CD14-positive monocyte (primary cell): Measurements from ENCODE around the gene EP400. TPM values are rescaled to one million over a fixed set of nuclear protein-coding genes. Genes with fewer than 3 reads are reported as not detected.

ENCODE experiments used
- DNase-seq, 3 donors: peaks; one replicate each; pipeline ENCODE4 v3.0.0-alpha.2; 2011 to 2022
- H2AFZ ChIP-seq: 2 replicates; pipeline ENCODE4 v1.6.0; 2012; ENCODE audit warnings: mild to moderate bottlenecking, low read depth, low read length, inconsistent platforms; ENCODE audit not compliant: insufficient read depth, poor library complexity, severe bottlenecking
- H3K27ac ChIP-seq, 2 donors: 1 replicate in 1 of 2; 2 replicates in 1 of 2; pipeline ENCODE4 v1.5.1; 2012 to 2013; ENCODE audit warnings: low read length in 2 of 2, control low read depth in 1 of 2, inconsistent platforms in 1 of 2, low read depth in 1 of 2, mild to moderate bottlenecking in 1 of 2
- H3K27me3 ChIP-seq, 2 donors: one replicate each; pipeline versions ENCODE4 v1.6.0 to v1.6.1; 2011 to 2013; ENCODE audit warnings: low read length in 2 of 2; ENCODE audit not compliant: control insufficient read depth in 2 of 2, insufficient read depth in 2 of 2
- H3K36me3 ChIP-seq, 2 donors: replicated peaks in 1 of 2; 1 replicate in 1 of 2; 2 replicates in 1 of 2; pipeline versions ENCODE4 v1.5.1 to v1.6.1; 2012 to 2013; ENCODE audit warnings: low read length in 2 of 2, control low read depth in 1 of 2, inconsistent platforms in 1 of 2, mild to moderate bottlenecking in 1 of 2; ENCODE audit not compliant: insufficient read depth in 2 of 2, control insufficient read depth in 1 of 2
- H3K4me1 ChIP-seq, 2 donors: 1 replicate in 1 of 2; 2 replicates in 1 of 2; pipeline versions ENCODE4 v1.5.1 to v1.6.1; 2012 to 2013; ENCODE audit warnings: low read length in 2 of 2, control low read depth in 1 of 2, inconsistent platforms in 1 of 2, mild to moderate bottlenecking in 1 of 2, moderate library complexity in 1 of 2; ENCODE audit not compliant: insufficient read depth in 2 of 2, control insufficient read depth in 1 of 2
- H3K4me2 ChIP-seq: replicated peaks from 2 replicates; pipeline ENCODE3; 2012; ENCODE audit warnings: low read length, moderate library complexity, mild to moderate bottlenecking; ENCODE audit not compliant: poor library complexity, severe bottlenecking; ENCODE audit errors: extremely low read depth
- H3K4me3 ChIP-seq, 3 experiments: fragments of 200-600 bp in 1 of 3; sonication (generic) in 1 of 3; replicated peaks in 1 of 3; 1 replicate in 2 of 3; 2 replicates in 1 of 3; pipeline ENCODE4 v1.5.1; 2011 to 2013; ENCODE audit warnings: low read length in 3 of 3, mild to moderate bottlenecking in 3 of 3, control low read depth in 2 of 3, low read depth in 2 of 3, inconsistent platforms in 1 of 3, moderate library complexity in 1 of 3
- H3K79me2 ChIP-seq: 2 replicates; pipeline ENCODE4 v1.6.0; 2012; ENCODE audit warnings: mild to moderate bottlenecking, control low read depth, inconsistent platforms, low read length, moderate library complexity; ENCODE audit not compliant: insufficient read depth
- H3K9ac ChIP-seq: 2 replicates; pipeline ENCODE4 v1.6.0; 2017; ENCODE audit warnings: low read length, mild to moderate bottlenecking; ENCODE audit not compliant: insufficient read depth, poor library complexity, severe bottlenecking
- H3K9me3 ChIP-seq, 2 donors: replicated peaks in 1 of 2; 1 replicate in 1 of 2; 2 replicates in 1 of 2; pipeline versions ENCODE4 v1.5.1 to v1.6.1; 2012 to 2013; ENCODE audit warnings: low read length in 2 of 2, control low read depth in 1 of 2; ENCODE audit not compliant: control insufficient read depth in 1 of 2, insufficient read depth in 1 of 2
- H4K20me1 ChIP-seq: 2 replicates; pipeline ENCODE4 v1.6.0; 2012; ENCODE audit warnings: mild to moderate bottlenecking, low read length, control low read depth, moderate library complexity; ENCODE audit not compliant: insufficient read depth
- H3K27ac Mint-ChIP-seq, 7 donors: one replicate each; pipeline ENCODE4 v1.8.0; 2020; ENCODE audit warnings: mild to moderate bottlenecking in 7 of 7, mixed read lengths in 7 of 7, moderate library complexity in 6 of 7, inconsistent platforms in 2 of 7
- H3K27me3 Mint-ChIP-seq, 3 donors: one replicate each; pipeline ENCODE4 v1.8.0; 2021 to 2022; ENCODE audit warnings: low read depth in 3 of 3, mild to moderate bottlenecking in 3 of 3, mixed read lengths in 3 of 3, moderate library complexity in 3 of 3, inconsistent platforms in 1 of 3
- H3K36me3 Mint-ChIP-seq, 2 donors: one replicate each; pipeline ENCODE4 v1.8.0; 2020; ENCODE audit warnings: mixed read lengths in 2 of 2, inconsistent platforms in 1 of 2, mild to moderate bottlenecking in 1 of 2
- H3K4me1 Mint-ChIP-seq: one replicate; pipeline ENCODE4 v1.8.0; 2020; ENCODE audit warnings: mild to moderate bottlenecking, mixed read lengths
- H3K4me3 Mint-ChIP-seq, 2 donors: one replicate each; pipeline ENCODE4 v1.8.0; 2020; ENCODE audit warnings: mild to moderate bottlenecking in 2 of 2, mixed read lengths in 2 of 2, moderate library complexity in 1 of 2
- H3K9me3 Mint-ChIP-seq, 7 donors: one replicate each; pipeline ENCODE4 v1.8.0; 2020 to 2022; ENCODE audit warnings: mixed read lengths in 7 of 7, mild to moderate bottlenecking in 6 of 7, moderate library complexity in 6 of 7, inconsistent platforms in 2 of 7
- WGBS: methylation state at CpG from one replicate; pipeline ENCODE4 v1.1.5; 2013; ENCODE audit warnings: missing lambda C conversion rate; ENCODE audit not compliant: insufficient coverage; 5-methylcytosine and 5-hydroxymethylcytosine counted together
- intact Hi-C, 2 donors: fragments of 100-400 bp; cut with micrococcal nuclease; formaldehyde crosslinking; loops; one replicate each; pipeline versions ENCODE4 v1.15.0 to v1.15.1; 2023
- polyA plus RNA-seq, 3 donors: library from polyadenylated mRNA; depleted of rRNA in 1 of 3; unstranded in 2 of 3; stranded (reverse) in 1 of 3; fragments of 300-500 nt in 2 of 3; fragments of >200 nt in 1 of 3; fragmentation: Illumina TruSeq in 2 of 3; gene quantifications; 1 replicate in 2 of 3; 2 replicates in 1 of 3; pipeline ENCODE4 v1.2.3, GENCODE V29; 2012 to 2021
- TF ChIP-seq, protein P1 (sequence below): fragments of 200-600 bp; IDR thresholded peaks from one replicate; pipeline ENCODE4 v1.8.0; 2022; ENCODE audit warnings: antibody characterized with exemption, mild to moderate bottlenecking

Gene EP400
- polyA plus RNA-seq, 3 donors: 0.65 to 12.1 (median 0.81) TPM

DNA sequence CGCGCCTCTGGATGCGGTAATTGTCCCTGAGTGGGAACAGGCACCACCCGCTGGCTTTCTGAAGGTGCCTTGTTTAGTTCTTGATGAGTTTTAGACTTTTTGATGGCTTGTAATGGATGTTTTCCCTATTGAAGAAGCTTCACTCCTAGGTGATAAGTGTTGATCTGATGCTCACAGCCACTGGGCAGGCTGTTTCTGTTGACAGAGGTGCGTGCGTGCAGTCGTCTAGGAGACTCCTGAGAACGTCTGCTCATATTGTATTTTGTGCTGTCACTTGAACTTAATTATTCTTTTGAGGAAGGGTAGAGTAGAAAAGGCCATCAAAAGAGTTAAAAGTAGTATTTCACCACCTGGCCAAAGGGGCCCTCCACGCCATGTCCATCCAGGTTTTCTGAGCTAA lies 70.5 kb downstream of the EP400 start:
- peaks cover 82 to 96% of the 10 kb centered on the region in 2 donors for H3K36me3 Mint-ChIP-seq
- peak overlapping the region in 1 of 7 donors; percentile 56 for H3K27ac Mint-ChIP-seq
- Histone ChIP-seq H4K20me1 (no peaks in the 10 kb centered on the region), H3K9ac (no peak overlapping the region), H3K79me2 (no peaks in the 10 kb centered on the region), H3K4me1 (no peaks in the 10 kb centered on the region), H2AFZ (no peak overlapping the region), H3K27me3 (no peaks in the 10 kb centered on the region), H3K4me2 (no peak overlapping the region), H3K27ac (no peak overlapping the region), H3K4me3 (no peak overlapping the region), H3K36me3 (peaks cover 91 to 100% of the 10 kb centered on the region in 2 donors), H3K9me3 (no peaks in the 10 kb centered on the region)
- TF ChIP-seq, protein P1, sequence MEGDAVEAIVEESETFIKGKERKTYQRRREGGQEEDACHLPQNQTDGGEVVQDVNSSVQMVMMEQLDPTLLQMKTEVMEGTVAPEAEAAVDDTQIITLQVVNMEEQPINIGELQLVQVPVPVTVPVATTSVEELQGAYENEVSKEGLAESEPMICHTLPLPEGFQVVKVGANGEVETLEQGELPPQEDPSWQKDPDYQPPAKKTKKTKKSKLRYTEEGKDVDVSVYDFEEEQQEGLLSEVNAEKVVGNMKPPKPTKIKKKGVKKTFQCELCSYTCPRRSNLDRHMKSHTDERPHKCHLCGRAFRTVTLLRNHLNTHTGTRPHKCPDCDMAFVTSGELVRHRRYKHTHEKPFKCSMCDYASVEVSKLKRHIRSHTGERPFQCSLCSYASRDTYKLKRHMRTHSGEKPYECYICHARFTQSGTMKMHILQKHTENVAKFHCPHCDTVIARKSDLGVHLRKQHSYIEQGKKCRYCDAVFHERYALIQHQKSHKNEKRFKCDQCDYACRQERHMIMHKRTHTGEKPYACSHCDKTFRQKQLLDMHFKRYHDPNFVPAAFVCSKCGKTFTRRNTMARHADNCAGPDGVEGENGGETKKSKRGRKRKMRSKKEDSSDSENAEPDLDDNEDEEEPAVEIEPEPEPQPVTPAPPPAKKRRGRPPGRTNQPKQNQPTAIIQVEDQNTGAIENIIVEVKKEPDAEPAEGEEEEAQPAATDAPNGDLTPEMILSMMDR: no peak
- peaks cover 0 to 1% (median 0%) of the 10 kb centered on the region in 3 donors for H3K27me3 Mint-ChIP-seq
- intact Hi-C loops: no loop called here
- H3K9me3 Mint-ChIP-seq: no peaks in the 10 kb centered on the region
- WGBS: 100% methylated on average over 5 of the region's 9 CpGs
- H3K4me1 Mint-ChIP-seq: peaks cover 7% of the 10 kb centered on the region
- H3K4me3 Mint-ChIP-seq: no peak overlapping the region
- no peak for DNase-seq

- Histone ChIP-seq H3K27me3 (no peaks in the 10 kb centered on the region), H3K79me2 (no peaks in the 10 kb centered on the region), H3K4me3 (no peak overlapping the region), H3K27ac (peak overlapping the region in 1 of 2 donors; percentile 45), H3K36me3 (peaks cover 91 to 100% of the 10 kb centered on the region in 2 donors), H3K4me2 (no peak overlapping the region), H3K9ac (no peak overlapping the region), H3K4me1 (no peaks in the 10 kb centered on the region), H2AFZ (no peak overlapping the region), H4K20me1 (no peaks in the 10 kb centered on the region), H3K9me3 (no peaks in the 10 kb centered on the region)
- intact Hi-C loops: no loop called here
- H3K4me1 Mint-ChIP-seq: peaks cover 7% of the 10 kb centered on the region
- WGBS: 88% methylated on average over 22 of the region's 30 CpGs
- peak overlapping the region; percentile 58 to 89 (median 78) for H3K27ac Mint-ChIP-seq
- no peak for DNase-seq
- peaks cover 0 to 1% (median 0%) of the 10 kb centered on the region in 3 donors for H3K27me3 Mint-ChIP-seq
- no peaks in the 10 kb centered on the region for H3K9me3 Mint-ChIP-seq
- H3K4me3 Mint-ChIP-seq: no peak overlapping the region
- H3K36me3 Mint-ChIP-seq: peaks cover 82 to 96% of the 10 kb centered on the region in 2 donors
- TF ChIP-seq, protein P1: no peak
Observed at GRCh38 chr12:132021031-132021871, 71.5 kb downstream of the EP400 start.
